GM19193 (cell line): Measurements from ENCODE around the gene BORCS8.
A peak's percentile ranks its signal among the peaks of the same experiment; 100 is the strongest.

Experiments used
- POLR2A ChIP-seq: IDR thresholded peaks from 4 replicates; pipeline ENCODE4 v1.6.1; 2011; ENCODE audit not compliant: insufficient read depth, insufficient read length; ENCODE audit errors: extremely low read depth

Gene BORCS8

DNA sequence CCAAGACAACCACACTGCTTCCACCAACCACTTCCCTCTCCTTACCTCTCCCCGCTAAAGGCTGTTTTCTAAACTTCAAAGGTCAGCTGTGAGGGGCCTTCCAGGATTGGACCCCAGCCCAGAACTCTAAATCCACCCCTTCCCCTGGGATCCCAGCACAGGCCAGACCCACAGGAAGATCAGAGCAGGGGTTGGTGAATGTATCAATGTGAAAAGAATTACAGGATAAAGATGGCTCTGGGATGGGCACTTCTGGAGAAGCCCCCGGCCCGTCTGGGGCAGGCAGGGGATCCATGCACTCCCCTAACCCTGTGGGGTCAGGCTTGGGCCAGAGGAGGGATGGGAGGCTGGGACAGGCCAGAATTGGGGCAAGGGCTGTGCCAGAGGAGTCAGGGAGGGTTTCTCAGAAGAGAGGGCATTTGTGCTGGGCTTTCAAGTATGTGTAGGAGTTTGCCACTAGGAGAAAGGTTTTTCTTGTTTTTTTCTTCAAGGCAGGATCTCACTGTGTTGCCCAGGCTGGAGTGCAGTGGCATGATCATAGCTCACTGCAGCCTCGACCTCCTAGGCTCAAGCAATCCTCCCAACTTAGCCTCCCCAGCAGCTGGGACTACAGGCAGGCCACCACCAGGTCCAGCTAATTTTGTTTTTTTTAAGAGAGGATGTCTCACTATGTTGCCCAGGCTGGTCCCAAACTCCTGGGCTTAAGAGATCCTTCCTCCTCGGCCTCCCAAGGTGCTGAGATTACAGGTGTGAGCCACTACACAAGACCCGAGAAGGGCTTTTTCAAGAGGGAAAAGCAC, 20.9 kb downstream of the BORCS8 start:
- TF ChIP-seq POLR2A = no peak

DNA sequence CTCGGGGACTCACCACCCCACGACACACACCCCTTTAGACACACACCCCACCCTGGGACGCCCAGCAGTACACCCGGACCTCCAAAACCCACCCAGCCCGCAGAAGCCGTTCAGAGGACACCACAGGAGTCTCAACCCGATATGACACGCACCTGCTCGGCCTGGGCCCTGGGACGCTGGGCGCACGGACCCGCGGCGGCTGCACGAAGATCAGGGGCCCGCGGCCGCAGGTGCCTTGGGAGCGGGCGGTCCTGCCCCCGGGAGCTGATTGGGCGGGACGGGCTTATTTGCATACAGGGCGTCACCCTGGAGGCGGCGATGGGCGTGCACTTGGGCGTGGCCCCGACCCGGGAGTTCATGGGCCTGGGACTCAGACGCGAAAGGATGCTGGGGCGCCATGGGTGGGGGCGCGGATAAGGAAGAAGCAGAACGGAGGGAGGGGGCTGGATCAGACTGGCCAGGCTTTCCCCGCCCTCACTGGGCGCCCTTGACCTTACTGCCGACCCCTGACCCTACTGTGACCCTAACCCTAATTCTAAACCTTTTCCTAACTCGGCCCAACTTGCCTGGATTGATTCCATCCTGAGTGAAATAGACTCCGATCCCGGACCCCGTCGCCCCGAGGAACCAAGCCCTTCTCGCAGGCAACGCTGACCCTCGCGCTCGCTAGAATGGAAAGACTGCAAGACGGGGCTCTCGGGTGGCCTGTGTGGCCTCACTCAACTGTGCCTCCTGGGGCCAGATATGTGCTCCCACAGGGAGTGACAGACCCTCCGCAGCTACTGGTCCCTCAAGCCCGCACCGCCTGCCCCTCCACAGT, 21.7 kb downstream of the BORCS8 start, which contains the start of gene MEF2B:
TSS of gene MEF2B (minus strand) at position 211 of the 820 bp plus-strand sequence. CDS start 19,528 bp downstream, outside the sequence.
- TF ChIP-seq POLR2A = peak; percentile 94

DNA sequence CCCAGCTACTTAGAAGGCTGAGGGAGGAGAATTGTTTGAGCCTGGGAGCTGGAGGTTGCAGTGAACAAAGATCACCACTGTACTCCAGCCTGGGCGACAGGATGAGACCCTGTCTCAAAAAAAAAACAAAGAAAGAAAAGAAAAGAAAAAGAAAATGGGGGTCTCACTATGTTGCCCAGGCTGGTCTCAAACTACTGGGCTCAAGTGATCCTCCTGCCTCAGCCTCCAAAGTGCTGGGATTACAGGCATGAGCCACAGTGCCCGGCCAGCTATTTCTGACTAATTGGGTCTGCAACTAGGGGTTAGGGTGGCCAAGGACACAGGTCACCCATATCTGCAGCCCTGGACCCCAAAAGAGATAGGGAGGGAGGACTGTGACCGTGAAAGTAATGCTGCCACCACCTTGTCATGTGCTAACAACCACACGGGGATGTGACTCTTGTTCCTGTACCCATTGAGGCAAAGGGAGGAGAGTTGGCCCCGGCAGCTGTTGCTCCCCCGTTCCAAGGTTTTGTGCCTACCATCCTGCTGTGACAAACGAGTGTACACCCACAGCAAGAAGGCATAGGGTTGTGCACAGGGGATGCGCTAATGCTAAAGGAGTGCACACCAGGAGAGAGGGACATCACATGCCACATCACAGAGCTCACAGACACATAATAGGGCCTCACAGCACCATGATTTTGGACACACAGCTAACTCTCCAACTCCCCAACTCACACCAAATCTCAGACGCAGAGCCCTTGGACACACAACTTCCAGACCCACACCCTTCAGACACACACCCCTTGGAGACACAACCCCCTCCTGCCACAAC, 22.5 kb downstream of the BORCS8 start:
- TF ChIP-seq POLR2A = no peak

DNA sequence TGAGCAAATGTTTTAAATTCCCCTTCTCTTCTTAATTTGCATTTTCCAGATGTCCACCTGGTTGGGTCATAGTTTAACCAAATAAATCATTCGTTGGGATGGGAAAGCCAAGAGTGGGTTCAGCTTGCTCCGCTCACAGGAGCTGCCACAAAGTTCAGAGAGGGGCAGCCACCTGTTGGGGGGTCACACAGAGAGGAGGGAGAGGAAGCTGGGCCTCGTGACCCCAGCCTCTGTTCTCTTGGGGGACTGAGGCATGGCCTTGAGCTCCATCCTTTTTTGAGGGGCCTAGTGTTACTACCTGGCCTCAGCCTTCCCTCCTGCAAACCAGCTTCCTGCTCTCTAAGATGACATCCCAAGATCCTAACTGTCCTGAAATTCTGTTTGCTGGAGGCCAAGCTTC, 24.3 kb downstream of the BORCS8 start:
- TF ChIP-seq POLR2A = no peak

DNA sequence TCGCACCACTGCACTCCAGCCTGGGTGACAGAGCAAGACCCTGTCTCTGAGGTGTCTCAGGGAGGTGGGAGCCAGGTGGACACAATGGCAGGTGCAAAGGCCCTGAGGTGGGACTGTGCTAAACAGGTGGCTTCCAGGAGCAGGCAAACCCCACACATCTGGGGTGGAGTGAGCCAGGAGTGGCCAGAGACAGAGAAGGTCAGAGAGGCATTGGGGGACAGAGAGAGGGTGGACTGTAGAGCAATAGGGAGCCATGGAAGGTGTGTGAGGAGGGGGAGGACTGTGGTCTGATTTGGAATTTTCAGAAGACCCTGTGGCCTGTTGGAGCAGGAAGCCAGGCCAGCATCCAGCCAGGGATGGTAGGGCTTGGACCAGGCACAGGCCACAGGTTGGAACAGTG, 26.6 kb downstream of the BORCS8 start:
- TF ChIP-seq POLR2A = no peak

DNA sequence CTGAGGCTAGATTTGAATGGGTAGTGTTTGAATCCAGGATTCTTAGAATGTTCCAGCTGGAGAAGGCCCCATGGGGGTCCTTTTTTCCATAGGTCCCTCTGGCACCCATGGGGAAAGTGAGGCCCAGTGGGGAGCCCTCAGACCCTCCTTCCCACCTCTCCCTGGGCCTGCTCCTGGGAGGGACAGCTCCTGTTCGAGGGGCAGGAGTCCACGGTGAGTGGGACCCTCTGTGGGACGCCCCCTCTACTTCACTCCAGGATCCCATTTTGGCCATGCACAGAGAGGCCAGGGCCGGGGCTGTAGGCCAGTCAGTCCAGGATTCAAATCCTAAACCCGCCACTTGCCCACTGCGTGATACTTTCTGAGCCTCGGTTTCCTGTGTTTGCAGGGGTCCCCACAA, 29.5 kb downstream of the BORCS8 start:
- TF ChIP-seq POLR2A = no peak

DNA sequence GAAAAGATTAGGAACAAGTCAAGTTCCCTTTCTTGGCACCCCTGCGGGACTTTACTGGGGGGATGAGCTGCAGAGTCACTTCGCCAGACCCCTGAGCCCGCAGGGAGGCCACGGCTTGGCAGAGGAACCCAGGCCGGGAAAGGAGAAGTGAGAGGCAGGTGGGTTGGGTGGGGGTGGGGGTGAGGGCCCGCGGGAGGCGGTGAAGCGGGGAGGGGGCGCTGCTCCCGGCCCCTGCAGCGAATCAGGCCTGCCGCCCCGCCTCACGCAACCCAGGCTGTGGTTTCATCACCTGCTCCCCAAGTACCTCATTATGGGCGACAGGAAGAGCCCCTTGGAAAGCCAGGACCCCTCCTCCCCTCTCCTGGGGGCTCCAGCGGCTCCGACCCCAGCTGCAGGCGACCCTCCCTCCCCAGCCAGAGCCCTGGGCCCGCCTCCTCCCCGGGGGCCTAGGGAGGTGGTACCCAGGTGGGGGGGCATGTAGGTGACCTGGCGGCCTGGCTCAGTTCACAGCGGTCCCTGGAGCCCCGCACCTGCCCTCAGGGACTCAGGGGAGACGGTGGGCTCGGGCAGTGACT, 31.4 kb downstream of the BORCS8 start:
- TF ChIP-seq POLR2A = no peak

DNA sequence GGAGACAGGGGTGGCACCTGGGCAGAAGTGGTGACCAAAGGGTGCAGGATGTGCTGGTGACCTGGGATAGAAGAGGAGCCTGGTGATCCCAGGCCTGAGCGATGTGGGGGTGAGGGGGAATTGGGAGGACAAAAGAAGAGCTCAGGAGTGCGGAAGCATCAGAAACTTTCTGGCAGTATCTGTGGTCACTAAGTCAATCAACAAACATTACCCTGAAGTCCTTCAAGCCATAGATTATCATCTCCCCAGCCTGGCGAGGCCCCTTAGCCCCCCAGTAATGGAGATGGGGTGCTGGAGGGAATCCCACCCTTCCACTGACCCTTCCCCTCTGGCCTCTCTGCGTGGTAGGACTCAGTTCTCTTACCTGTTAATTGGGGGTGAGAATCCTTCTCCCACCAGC, 32.4 kb downstream of the BORCS8 start:
- TF ChIP-seq POLR2A = no peak

DNA sequence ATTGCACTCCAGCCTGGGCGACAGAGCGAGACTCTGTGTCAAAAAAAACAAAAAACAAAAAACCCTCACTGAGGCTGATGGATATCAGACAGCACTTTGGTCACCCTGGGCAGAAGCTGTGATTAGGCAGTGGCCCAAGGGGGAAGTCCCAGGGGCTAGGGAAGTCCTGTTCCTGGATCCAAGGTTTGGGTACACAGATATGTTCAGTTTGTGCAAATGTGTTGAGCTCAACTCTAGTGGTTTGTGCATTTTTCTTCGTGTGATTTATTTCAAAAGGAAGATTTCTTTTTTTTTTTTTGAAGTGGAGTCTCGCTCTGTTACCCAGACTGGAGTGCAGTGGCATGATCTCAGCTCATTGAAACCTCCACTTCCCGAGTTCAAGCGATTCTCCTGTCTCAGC, 34.1 kb downstream of the BORCS8 start:
- TF ChIP-seq POLR2A = no peak

DNA sequence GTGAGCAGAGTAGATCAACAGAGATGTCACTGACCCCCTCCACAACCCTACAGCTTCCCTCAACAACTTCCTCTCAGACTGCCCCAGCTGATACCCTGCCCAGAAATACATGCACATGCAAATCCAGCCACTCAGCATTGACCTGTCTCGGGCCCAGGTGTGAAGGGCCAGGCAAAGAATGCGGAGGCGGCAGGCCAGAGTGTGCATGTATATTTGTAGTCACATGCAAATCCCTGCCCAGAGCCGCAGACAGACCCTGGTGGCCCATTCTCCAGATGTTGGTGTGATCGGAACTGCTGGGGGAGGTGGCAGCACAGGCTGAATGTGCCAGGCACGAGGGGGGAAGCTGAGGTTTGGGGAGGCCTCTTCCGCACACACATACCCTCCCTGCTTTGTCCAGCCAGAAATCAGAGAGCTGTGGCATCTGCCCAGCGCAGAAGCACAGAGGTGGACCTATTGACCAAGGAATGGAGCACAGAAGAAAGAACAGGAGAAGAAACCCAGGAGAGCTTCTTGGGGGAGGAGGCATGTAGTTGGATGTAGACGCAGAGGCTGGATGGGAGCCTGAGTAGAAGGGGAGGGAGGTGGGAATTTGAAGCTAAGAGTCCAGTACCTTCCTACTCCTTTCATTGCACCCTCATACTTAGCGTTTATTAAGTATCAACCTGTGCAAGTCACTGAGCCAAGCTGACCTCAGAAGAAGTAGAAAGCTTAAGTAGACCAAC, 36.3 kb downstream of the BORCS8 start:
- peak; percentile 59 for TF ChIP-seq POLR2A

DNA sequence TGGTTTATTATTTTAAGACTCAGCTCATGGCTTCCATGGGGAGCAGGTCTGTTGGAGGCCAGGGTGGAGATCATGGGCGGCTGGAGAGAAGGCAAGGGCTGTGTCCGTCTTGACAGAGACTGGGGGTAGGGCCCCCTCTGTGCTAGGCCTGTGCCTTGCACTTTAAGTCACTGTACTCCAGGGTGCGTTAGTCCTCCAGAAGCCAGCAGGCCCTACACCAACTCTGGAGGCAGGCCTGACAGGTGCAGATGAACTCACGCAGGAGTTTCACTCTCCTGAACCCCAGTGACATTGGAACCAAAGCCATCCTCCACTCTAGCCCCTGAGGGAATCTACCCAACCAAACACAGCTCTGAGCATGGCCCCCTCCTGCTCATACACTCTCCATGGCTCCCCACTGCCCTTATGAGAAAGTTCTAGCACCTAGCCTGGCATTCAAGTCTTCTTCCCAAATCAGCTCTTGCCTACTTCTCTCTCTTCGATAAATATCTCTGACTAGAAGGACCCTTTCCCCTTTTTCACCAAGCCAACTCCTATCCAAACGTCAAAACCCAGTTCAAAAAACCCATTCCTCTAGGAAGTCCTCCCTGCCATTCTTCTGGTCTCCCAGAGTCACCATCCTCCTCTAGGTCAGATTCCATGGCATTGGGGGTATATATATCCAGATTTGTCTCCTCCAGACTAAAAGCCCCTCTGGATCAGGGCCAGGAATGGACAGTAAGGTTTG, 37.0 kb downstream of the BORCS8 start:
- no peak for TF ChIP-seq POLR2A

DNA sequence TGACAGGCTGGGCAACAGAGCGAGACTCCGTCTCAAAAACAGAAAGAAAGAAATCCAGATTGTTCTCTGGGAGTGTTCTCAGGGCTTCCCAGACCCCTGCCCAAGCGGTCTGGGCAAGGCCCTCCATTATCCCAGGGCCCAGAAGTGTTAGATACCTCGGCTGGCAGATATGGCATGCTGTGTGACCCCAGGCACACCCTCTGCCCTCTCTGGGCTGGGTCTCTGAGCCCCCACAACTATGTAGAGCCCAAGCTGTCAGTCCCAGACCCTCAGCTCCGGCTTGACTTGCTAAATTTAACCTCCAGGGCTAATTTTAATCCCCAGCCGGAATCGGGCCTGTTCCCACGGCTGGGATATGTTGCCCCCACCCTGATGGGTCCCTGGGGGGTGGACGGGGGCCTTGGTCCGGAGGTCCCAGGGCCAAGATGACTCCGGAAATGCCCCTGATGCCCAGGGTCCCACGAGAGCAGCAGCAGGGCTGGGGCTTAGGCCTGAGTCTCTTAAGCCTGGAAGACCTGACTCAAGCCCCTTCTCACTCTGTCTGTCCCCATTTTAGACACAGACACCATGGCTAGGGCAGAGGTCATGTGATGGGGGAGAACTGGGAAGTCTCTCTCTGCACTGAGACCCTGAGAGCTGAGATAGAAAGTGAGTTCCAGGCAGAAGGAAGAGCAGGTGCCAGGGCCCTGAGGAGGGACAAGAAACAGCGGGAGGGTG, 39.1 kb downstream of the BORCS8 start:
- no peak for TF ChIP-seq POLR2A

DNA sequence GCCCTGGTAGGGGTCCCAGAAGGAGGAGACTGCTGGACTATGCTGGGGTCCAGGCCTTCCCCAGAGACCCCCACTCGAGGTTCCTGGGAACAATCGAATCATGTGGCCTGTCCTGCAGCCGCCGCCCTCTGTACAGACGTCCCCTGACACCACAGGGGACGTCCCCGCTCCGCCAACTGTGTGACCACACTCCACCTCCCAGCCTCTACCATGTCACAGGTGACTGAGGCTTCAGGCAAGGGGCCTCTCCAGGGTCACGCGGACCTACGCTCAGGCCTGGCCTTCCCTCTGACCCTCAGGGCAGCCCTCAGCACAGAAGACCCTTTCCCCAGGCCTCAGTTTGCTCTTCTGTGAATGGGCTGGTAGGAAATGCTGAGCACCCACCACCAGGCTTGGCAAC, 40.5 kb downstream of the BORCS8 start:
- peak; percentile 31 for TF ChIP-seq POLR2A
